IMR-90 (cell line): ENCODE measurements around the gene STPG4. TPM values are rescaled to one million over a fixed set of nuclear protein-coding genes. Genes with fewer than 3 reads are reported as not detected.
A peak's percentile ranks its signal among the peaks of the same experiment; 100 is the strongest.

Experiments
- ATAC-seq: fragments of 200-7000 bp; cut with Tn5 transposase; 2 replicates; pipeline ENCODE4 v1.9.1; 2020; ENCODE audit warnings: low read depth, mild to moderate bottlenecking, moderate library complexity
- BruUV-seq: library from RNA; stranded (reverse); fragments of 400-500 nt; replicated peaks from 2 replicates; lab custom pipeline; 2021; lab: Mats Ljungman, UMichigan
- CTCF ChIA-PET: fragments of 300-600 bp; formaldehyde crosslinking; extraction: SDS; loops from one replicate; lab custom pipeline; 2021; ENCODE audit warnings: antibody characterized with exemption; lab: Yijun Ruan, JAX
- POLR2A ChIA-PET: fragments of 300-600 bp; sonication (Branson Sonifier 250); formaldehyde crosslinking; loops from one replicate; lab custom pipeline; 2022; ENCODE audit warnings: antibody characterized with exemption; ENCODE audit not compliant: unreplicated experiment; lab: Charles Lee
- DNase-seq: peaks from one replicate; pipeline ENCODE4 v3.0.0; 2013
- H2AFZ ChIP-seq: replicated peaks from 2 replicates; pipeline ENCODE3; 2013; ENCODE audit warnings: low read length, mild to moderate bottlenecking; ENCODE audit not compliant: poor library complexity
- H2AK5ac ChIP-seq: 2 replicates; pipeline ENCODE4 v1.6.1; 2013; ENCODE audit warnings: low read depth, low read length, inconsistent platforms
- H2AK9ac ChIP-seq: replicated peaks from 2 replicates; pipeline ENCODE3; 2013; ENCODE audit warnings: mild to moderate bottlenecking, low read depth, low read length, moderate library complexity; ENCODE audit not compliant: poor library complexity
- H2BK120ac ChIP-seq: 2 replicates; pipeline ENCODE4 v1.6.1; 2013; ENCODE audit warnings: low read depth, low read length, inconsistent platforms
- H2BK15ac ChIP-seq: 3 replicates; pipeline ENCODE4 v1.6.1; 2013; ENCODE audit warnings: low read depth, low read length, inconsistent platforms
- H2BK20ac ChIP-seq: 2 replicates; pipeline ENCODE4 v1.6.1; 2013; ENCODE audit warnings: low read depth, mild to moderate bottlenecking, inconsistent platforms, low read length, moderate library complexity
- H2BK5ac ChIP-seq: 2 replicates; pipeline ENCODE4 v1.6.1; 2013; ENCODE audit warnings: mild to moderate bottlenecking, low read depth, low read length, inconsistent platforms; ENCODE audit not compliant: poor library complexity, severe bottlenecking
- H3K14ac ChIP-seq: replicated peaks from 2 replicates; pipeline ENCODE4 v1.6.1; 2013; ENCODE audit warnings: low read depth, low read length, inconsistent platforms
- H3K18ac ChIP-seq: 2 replicates; pipeline ENCODE4 v1.6.1; 2013; ENCODE audit warnings: low read depth, low read length, control low read depth
- H3K23ac ChIP-seq: 2 replicates; pipeline ENCODE4 v1.6.1; 2013; ENCODE audit warnings: low read depth, low read length, inconsistent platforms
- H3K27ac ChIP-seq: 2 replicates; pipeline ENCODE4 v1.5.1; 2013; ENCODE audit warnings: mild to moderate bottlenecking, control low read depth, low read length; ENCODE audit not compliant: insufficient read depth
- H3K27me3 ChIP-seq: 2 replicates; pipeline ENCODE4 v1.6.1; 2013; ENCODE audit warnings: low read length; ENCODE audit not compliant: control insufficient read depth, insufficient read depth
- H3K36me3 ChIP-seq: 2 replicates; pipeline ENCODE4 v1.6.1; 2013; ENCODE audit warnings: low read length, mixed read lengths; ENCODE audit not compliant: control insufficient read depth, insufficient read depth
- H3K4ac ChIP-seq: 2 replicates; pipeline ENCODE4 v1.6.1; 2013; ENCODE audit warnings: low read depth, low read length, inconsistent platforms
- H3K4me1 ChIP-seq: 2 replicates; pipeline ENCODE4 v1.6.1; 2013; ENCODE audit warnings: low read length, mixed read lengths; ENCODE audit not compliant: control insufficient read depth, insufficient read depth
- H3K4me2 ChIP-seq: 2 replicates; pipeline ENCODE4 v1.6.1; 2013; ENCODE audit warnings: low read depth, mild to moderate bottlenecking, control low read depth, low read length, moderate library complexity
- H3K4me3 ChIP-seq: 2 replicates; pipeline ENCODE4 v1.5.1; 2013; ENCODE audit warnings: low read depth, mild to moderate bottlenecking, control low read depth, low read length, moderate library complexity; ENCODE audit not compliant: insufficient read depth
- H3K56ac ChIP-seq: 2 replicates; pipeline ENCODE4 v1.6.1; 2013; ENCODE audit warnings: low read length, inconsistent platforms; ENCODE audit not compliant: insufficient read depth; ENCODE audit errors: extremely low read depth
- H3K79me1 ChIP-seq, 2 experiments: 2 replicates each; pipeline ENCODE4 v1.6.1; 2013; ENCODE audit warnings: low read length in 2 of 2, inconsistent platforms in 1 of 2, low read depth in 1 of 2
- H3K9ac ChIP-seq: 2 replicates; pipeline ENCODE4 v1.6.1; 2013; ENCODE audit warnings: low read depth, low read length, control low read depth
- H3K9me1 ChIP-seq: 2 replicates; pipeline ENCODE4 v1.6.1; 2013; ENCODE audit warnings: low read length, inconsistent platforms; ENCODE audit not compliant: insufficient read depth
- H3K9me3 ChIP-seq: 2 replicates; pipeline ENCODE4 v1.6.1; 2013; ENCODE audit warnings: low read length; ENCODE audit not compliant: control insufficient read depth, insufficient read depth
- H4K20me1 ChIP-seq: 2 replicates; pipeline ENCODE4 v1.6.1; 2013; ENCODE audit warnings: low read length, inconsistent platforms; ENCODE audit not compliant: insufficient read depth
- H4K5ac ChIP-seq: 2 replicates; pipeline ENCODE4 v1.6.1; 2013; ENCODE audit warnings: mild to moderate bottlenecking, low read depth, low read length, control low read depth
- H4K8ac ChIP-seq, 2 experiments: 2 replicates each; pipeline ENCODE4 v1.6.1; 2013; ENCODE audit warnings: low read depth in 2 of 2, low read length in 2 of 2, control low read depth in 1 of 2, inconsistent platforms in 1 of 2
- H4K91ac ChIP-seq: 2 replicates; pipeline ENCODE4 v1.6.1; 2013; ENCODE audit warnings: low read depth, low read length, inconsistent platforms; ENCODE audit not compliant: insufficient read depth
- CEBPB ChIP-seq: IDR thresholded peaks from 2 replicates; pipeline ENCODE4 v1.6.1; 2012; ENCODE audit warnings: low read depth, low read length, improper control_type of control experiment
- RCOR1 ChIP-seq: IDR thresholded peaks from 2 replicates; pipeline ENCODE4 v1.6.1; 2012; ENCODE audit warnings: mild to moderate bottlenecking, low read length, improper control_type of control experiment; ENCODE audit not compliant: insufficient replicate concordance
- WGBS, 2 experiments: methylation state at CpG; one replicate each; pipeline versions ENCODE4 v1.1.5 to v1.1.7; 2013; ENCODE audit warnings: missing lambda C conversion rate in 2 of 2; ENCODE audit not compliant: insufficient read length in 1 of 2; ENCODE audit errors: extremely low coverage in 2 of 2; 5-methylcytosine and 5-hydroxymethylcytosine counted together
- dilution Hi-C: fragments of 300-500 bp; cut with HindIII; formaldehyde crosslinking; loops from one replicate; pipeline ENCODE4 v1.14.3; 2018; ENCODE audit warnings: low sequenced_read_pairs; ENCODE audit not compliant: unreplicated experiment
- in situ Hi-C: fragments of 300-500 bp; cut with MboI; formaldehyde crosslinking; loops from 3 replicates; pipeline ENCODE4 v1.14.3; 2019; ENCODE audit warnings: low sequenced_read_pairs, inconsistent platforms, mixed read lengths
- intact Hi-C: fragments of 100-400 bp; cut with micrococcal nuclease; formaldehyde crosslinking; loops from 2 replicates; pipeline ENCODE4 v1.10.0; 2022
- polyA plus RNA-seq, 3 experiments: library from polyadenylated mRNA; depleted of rRNA; stranded (reverse); fragments of >200 nt; gene quantifications; 2 replicates each; pipeline ENCODE4 v1.2.3, GENCODE V29; 2012; ENCODE audit warnings: low replicate concordance in 1 of 3
- total RNA-seq: library from RNA; depleted of rRNA; stranded (reverse); fragments of >200 nt; gene quantifications from 2 replicates; pipeline ENCODE4 v1.2.3, GENCODE V29; 2012

Gene STPG4
- total and polyA plus RNA-seq, 2 of the 4 experiments (the other 2 are of a cell fraction), result 0.12 to 0.18 TPM

GRCh38 chr2:47195148-47195547, 40.0 kb upstream of the STPG4 start:
- Histone ChIP-seq H3K18ac (peak overlapping the region; percentile 75), H3K36me3 (no peaks in the 10 kb centered on the region), H3K23ac (peak overlapping the region; percentile 34), H3K9me3 (no peaks in the 10 kb centered on the region), H3K4me1 (peaks cover 35% of the 10 kb centered on the region), H2BK120ac (peak overlapping the region; percentile 89), H3K4ac (peak overlapping the region; percentile 87), H2BK5ac (peak overlapping the region; percentile 74), H3K56ac (peak overlapping the region; percentile 13; the same call in 1 of the 2 replicates), H3K9ac (no peak overlapping the region), H4K8ac (peak overlapping the region; percentile 37 to 76), H2AK5ac (peak overlapping the region; percentile 96), H3K4me3 (no peak overlapping the region), H2AFZ (peak overlapping the region; percentile 38), H2BK20ac (peak overlapping the region; percentile 69), H3K4me2 (no peak overlapping the region), H3K27me3 (no peaks in the 10 kb centered on the region), H4K5ac (peak overlapping the region; percentile 37), H2AK9ac (peak overlapping the region; percentile 81), H3K79me1 (peaks cover 6 to 45% of the 10 kb centered on the region in 2 experiments; a peak in 2 of 4 replicates), H3K27ac (peak overlapping the region; percentile 44; the same call in 1 of the 2 replicates), H4K91ac (peak overlapping the region; percentile 88), H3K14ac (peak overlapping the region; percentile 69), H4K20me1 (no peaks in the 10 kb centered on the region), H2BK15ac (peak overlapping the region; percentile 76), H3K9me1 (peaks cover 24% of the 10 kb centered on the region)
- WGBS, 2 experiments, result no CpG with 5 or more reads among the region's 3 CpGs
- ChIA-PET CTCF (interaction anchor here (0.8 to 0.9 kb wide), 2 partner anchors 11 to 112 kb away, joined by 3 read pairs; no protein-coding TSS in a partner anchor), POLR2A (interaction anchor here (0.5 to 0.7 kb wide), 2 partner anchors 18 to 912 kb away, joined by 3 to 6 read pairs; no protein-coding TSS in a partner anchor)
- BruUV-seq, result no TSS peak
- TF ChIP-seq RCOR1 (no peak), CEBPB (0 out of 2 replicates have a peak, but pooled peaks have one; percentile 38)
- no peak for ATAC-seq
- intact Hi-C loops, result no loop called here
- in situ Hi-C loops, result no loop called here
- dilution Hi-C loops, result no loop called here
- no peak for DNase-seq
